K562 (cell line): ENCODE measurements around the gene PMEPA1. TPM values are rescaled to one million over a fixed set of nuclear protein-coding genes. Genes with fewer than 3 reads are reported as not detected.
A peak's percentile ranks its signal among the peaks of the same experiment; 100 is the strongest.

Experiments
- ATAC-seq: fragments of 200-7000 bp; cut with Tn5 transposase; 3 replicates; pipeline ENCODE4 v1.9.1; 2020; ENCODE audit warnings: moderate library complexity
- BruUV-seq: library from RNA; stranded (reverse); fragments of 400-500 nt; replicated peaks from 2 replicates; lab custom pipeline; 2021; lab: Mats Ljungman, UMichigan
- CTCF ChIA-PET: fragments of 300-600 bp; formaldehyde crosslinking; extraction: SDS; loops from one replicate; lab custom pipeline; 2021; ENCODE audit warnings: low intra/inter-chr PET ratio; lab: Yijun Ruan, JAX
- POLR2A ChIA-PET: fragments of 300-600, 350-650 bp; sonication (Branson Sonifier 250); formaldehyde crosslinking; extraction: SDS; loops from one replicate; lab custom pipeline; 2021; ENCODE audit warnings: antibody characterized with exemption, inconsistent platforms; lab: Yijun Ruan, JAX
- DNase-seq, 4 experiments: peaks; one replicate each; pipeline versions ENCODE4 v3.0.0 to v3.0.0-alpha.2; 2011 to 2018; ENCODE audit warnings: low spot score in 3 of 4, mixed read lengths in 3 of 4; ENCODE audit errors: extremely low read depth in 1 of 4
- FAIRE-seq: peaks from 2 replicates; lab custom pipeline; 2011; peaks lifted over from hg19 to GRCh38; lab: Jason Lieb, UNC
- H2AFZ ChIP-seq: 2 replicates; pipeline ENCODE4 v1.6.0; 2011; ENCODE audit warnings: low read depth, low read length, control low read depth, inconsistent platforms
- H3K27ac ChIP-seq: fragments of 200-600 bp; 3 replicates; pipeline ENCODE4 v1.8.0; 2011; ENCODE audit warnings: low read depth, mild to moderate bottlenecking, control low read depth, inconsistent platforms, low read length, moderate library complexity, mixed read lengths; ENCODE audit errors: extremely low read depth
- H3K27me3 ChIP-seq, 2 experiments: fragments of 300-600 bp in 1 of 2; 2 replicates in 1 of 2; 3 replicates in 1 of 2; pipeline versions ENCODE4 v1.6.0 to v1.8.0; 2011; ENCODE audit warnings: inconsistent platforms in 2 of 2, low read length in 2 of 2, mild to moderate bottlenecking in 1 of 2, mixed read lengths in 1 of 2, moderate library complexity in 1 of 2; ENCODE audit not compliant: control insufficient read depth in 2 of 2, insufficient read depth in 2 of 2
- H3K36me3 ChIP-seq: fragments of 300-600 bp; 3 replicates; pipeline ENCODE4 v1.8.0; 2011; ENCODE audit warnings: mild to moderate bottlenecking, low read length, inconsistent platforms; ENCODE audit not compliant: control insufficient read depth, insufficient read depth
- H3K4me1 ChIP-seq, 2 experiments: fragments of 200-600 bp in 1 of 2; replicated peaks in 1 of 2; 2 replicates in 1 of 2; 3 replicates in 1 of 2; pipeline versions ENCODE4 v1.5.1 to v1.8.0; 2011; ENCODE audit warnings: inconsistent platforms in 2 of 2, low read length in 2 of 2, mild to moderate bottlenecking in 1 of 2, mixed read lengths in 1 of 2, moderate library complexity in 1 of 2; ENCODE audit not compliant: control insufficient read depth in 2 of 2, insufficient read depth in 2 of 2
- H3K4me2 ChIP-seq: 2 replicates; pipeline ENCODE4 v1.6.1; 2011; ENCODE audit warnings: low read length, control low read depth, inconsistent platforms, mixed read lengths; ENCODE audit not compliant: insufficient read depth
- H3K4me3 ChIP-seq: fragments of 200-600 bp; sonication (generic), shearing (Covaris generic); 2 replicates; pipeline ENCODE4 v1.5.1; 2016; ENCODE audit warnings: control low read depth, inconsistent platforms
- H3K79me2 ChIP-seq: fragments of 200-600 bp; 3 replicates; pipeline ENCODE4 v1.8.0; 2011; ENCODE audit warnings: low read length, inconsistent platforms; ENCODE audit not compliant: control insufficient read depth, insufficient read depth
- H3K9ac ChIP-seq, 2 experiments: 2 replicates each; pipeline versions ENCODE4 v1.6.0 to v1.6.1; 2011; ENCODE audit warnings: low read depth in 2 of 2, low read length in 2 of 2, control low read depth in 1 of 2, inconsistent platforms in 1 of 2, mild to moderate bottlenecking in 1 of 2, mixed read lengths in 1 of 2; ENCODE audit not compliant: insufficient read depth in 1 of 2
- H3K9me1 ChIP-seq: one replicate; pipeline ENCODE4 v1.6.0; 2011; ENCODE audit warnings: inconsistent platforms, mild to moderate bottlenecking, low read length, moderate library complexity; ENCODE audit not compliant: control insufficient read depth, insufficient read depth
- H3K9me3 ChIP-seq: replicated peaks from 2 replicates; pipeline ENCODE4 v1.5.1; 2011; ENCODE audit warnings: low read depth, low read length, inconsistent platforms; ENCODE audit not compliant: control insufficient read depth, insufficient read depth
- H4K20me1 ChIP-seq: replicated peaks from 2 replicates; pipeline ENCODE4 v1.6.1; 2011; ENCODE audit warnings: low read length, inconsistent platforms, mixed read lengths; ENCODE audit not compliant: control insufficient read depth, insufficient read depth
- CSDE1 ChIP-seq, 2 experiments: fragments of 450-650 bp; IDR thresholded peaks; 2 replicates each; pipeline ENCODE4 v1.6.1; 2016; ENCODE audit warnings: mild to moderate bottlenecking in 1 of 2
- HMG20A ChIP-seq: fragments of 450-650 bp; formaldehyde crosslinking; conservative IDR thresholded peaks from 2 replicates; pipeline ENCODE4 v1.4.0; 2020; ENCODE audit warnings: mild to moderate bottlenecking, mixed read lengths
- KAT2B ChIP-seq: IDR thresholded peaks from one replicate; pipeline ENCODE4 v1.6.1; 2012; ENCODE audit warnings: low read depth, mild to moderate bottlenecking, control low read depth, inconsistent platforms, low read length, moderate library complexity
- LCOR ChIP-seq: sonication (generic); formaldehyde crosslinking; IDR thresholded peaks from 2 replicates; pipeline ENCODE4 v1.8.0; 2022; ENCODE audit warnings: mild to moderate bottlenecking, missing genetic modification reagents
- MYNN ChIP-seq, 2 experiments: sonication (generic); formaldehyde crosslinking in 1 of 2; IDR thresholded peaks; 2 replicates each; pipeline versions ENCODE4 v1.5.0 to v1.6.1; 2016 to 2020; ENCODE audit warnings: antibody characterized with exemption in 1 of 2, missing genetic modification reagents in 1 of 2
- WGBS: fragments of 100-300 bp; shearing (Covaris generic); methylation state at CpG from one replicate; pipeline ENCODE4 v1.1.6; 2016; ENCODE audit warnings: low coverage, mixed read lengths; ENCODE audit not compliant: insufficient coverage; ENCODE audit errors: missing lambda C conversion rate; 5-methylcytosine and 5-hydroxymethylcytosine counted together
- in situ Hi-C: fragments of 300-500 bp; cut with MboI; formaldehyde crosslinking; loops from 4 replicates; pipeline ENCODE4 v1.15.0; 2018; ENCODE audit warnings: inconsistent platforms, mixed read lengths
- intact Hi-C: fragments of 100-400 bp; cut with micrococcal nuclease; formaldehyde crosslinking; loops from 2 replicates; pipeline ENCODE4 v1.14.2; 2022
- polyA plus RNA-seq, 8 experiments: library from polyadenylated mRNA; depleted of rRNA in 4 of 8; stranded (reverse) in 5 of 8; unstranded in 3 of 8; fragments of >200 nt; fragmentation: Nextera tagmentation in 2 of 8; fragmentation: Illumina TruSeq in 1 of 8; extraction: Ambion mirVana in 2 of 8; extraction: Trizol in 1 of 8; gene quantifications; 2 replicates each; pipeline versions ENCODE4 v1.2.1 to v1.2.3, GENCODE V29; 2011 to 2014; ENCODE audit warnings: inconsistent platforms in 1 of 8, missing spikeins in 1 of 8
- total RNA-seq, 7 experiments: library from RNA; depleted of rRNA in 6 of 7; stranded (reverse); fragments of >200 nt in 6 of 7; fragmentation: Illumina TruSeq in 2 of 7; extraction: Trizol in 2 of 7; gene quantifications; 2 replicates each; pipeline versions ENCODE4 v1.2.1 to v1.2.3, GENCODE V29; 2011 to 2021; ENCODE audit warnings: low replicate concordance in 1 of 7

PMEPA1 gene
- total and polyA plus RNA-seq, 9 of the 15 experiments (the other 6 are each of a cell fraction or from before 2014, with no cell fraction given): 0.16 TPM; not detected in 8

DNA sequence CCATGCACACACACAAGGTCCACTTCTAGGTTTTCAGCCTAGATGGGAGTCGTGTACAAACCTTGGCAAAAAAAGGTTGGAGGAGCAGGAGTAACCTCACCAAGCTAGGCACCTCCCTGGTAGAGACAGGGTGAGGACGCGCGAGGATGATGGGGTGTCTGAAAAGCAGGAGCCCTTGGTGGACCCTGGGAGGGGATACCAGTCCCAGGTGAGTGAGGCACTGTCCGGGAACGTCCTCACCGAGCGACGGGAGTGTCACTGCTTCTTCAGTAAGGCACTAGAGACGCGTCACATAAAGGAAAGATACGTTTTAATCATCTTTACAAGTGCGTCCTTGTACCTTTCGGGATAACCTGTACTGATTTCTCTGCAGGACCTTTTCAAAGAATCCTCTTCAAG is 60.2 kb downstream of the PMEPA1 start:
- Histone ChIP-seq H3K4me3 (no peak overlapping the region), H3K27me3 (peaks cover 34 to 62% of the 10 kb centered on the region in 2 experiments; a peak in 4 of 5 replicates), H4K20me1 (0 out of 2 replicates have a peak, but pooled peaks cover 2% of the 10 kb centered on the region), H3K4me2 (no peak overlapping the region), H2AFZ (no peak overlapping the region), H3K36me3 (no peaks in the 10 kb centered on the region), H3K9ac (no peak overlapping the region), H3K9me1 (no peaks in the 10 kb centered on the region), H3K27ac (no peak overlapping the region), H3K9me3 (no peaks in the 10 kb centered on the region), H3K4me1 (peaks cover 0 to 12% of the 10 kb centered on the region in 2 experiments; a peak in 1 of 5 replicates), H3K79me2 (no peaks in the 10 kb centered on the region)
- DNase-seq: no peak
- ChIA-PET POLR2A (no interaction called here), CTCF (no interaction called here)
- TF ChIP-seq MYNN (IDR thresholded peaks at IDR 0.05) (no peak), MYNN (CRISPR knock-in tag; IDR thresholded peaks at IDR 0.05) (0 out of 2 replicates have a peak, but pooled peaks have one; percentile 13), KAT2B (no peak)
- WGBS: 0% methylated on average over 14 of the region's 14 CpGs
- no peak for FAIRE-seq
- BruUV-seq: no TSS peak
- intact Hi-C loops (loop anchor here (10.0 kb wide), 1 partner anchor 195 kb away; no protein-coding TSS in a partner anchor), in situ Hi-C loops (no loop called here)
- no peak for ATAC-seq

GRCh38 chr20:57648878-57649616 is 60.8 kb downstream of the PMEPA1 start:
- DNase-seq: no peak
- Histone ChIP-seq H3K4me1 (peaks cover 0 to 12% of the 10 kb centered on the region in 2 experiments; a peak in 1 of 5 replicates), H3K9me3 (no peaks in the 10 kb centered on the region), H3K9me1 (no peaks in the 10 kb centered on the region), H3K4me2 (no peak overlapping the region), H3K4me3 (no peak overlapping the region), H3K36me3 (no peaks in the 10 kb centered on the region), H2AFZ (no peak overlapping the region), H4K20me1 (no peaks in the 10 kb centered on the region), H3K79me2 (no peaks in the 10 kb centered on the region), H3K9ac (no peak overlapping the region), H3K27ac (no peak overlapping the region), H3K27me3 (peaks cover 31 to 60% of the 10 kb centered on the region in 2 experiments; a peak in 4 of 5 replicates)
- ATAC-seq: no peak
- no peak for FAIRE-seq
- POLR2A ChIA-PET: interaction anchor here (0.7 kb wide), 2 partner anchors 31 to 33 kb away, joined by 3 read pairs; no protein-coding TSS in a partner anchor
- TF ChIP-seq HMG20A (CRISPR knock-in tag) (no peak), LCOR (CRISPR knock-in tag) (no peak), CSDE1 (IDR thresholded peaks at IDR 0.05) (no peak)
- intact Hi-C loops (no loop called here), in situ Hi-C loops (no loop called here)
- 0% methylated on average over 15 of the region's 15 CpGs for WGBS
- no TSS peak for BruUV-seq
- CTCF ChIA-PET: no interaction called here
